ENCODE data around the gene TAF15. TPM values are rescaled to one million over a fixed set of nuclear protein-coding genes. Genes with fewer than 3 reads are reported as not detected.

The TAF15 gene
- polyA plus RNA-seq, 1 donor (not counting 4 experiments of a cell fraction or from before 2014, with no cell fraction given) = 101 TPM

- H3K27me3 ChIP-seq (ENCODE audit: control insufficient read depth, extremely low read depth, insufficient read depth, low read length) = no peaks in the 10 kb centered on the region
- H3K4me1 ChIP-seq (ENCODE audit: control insufficient read depth, extremely low read depth, insufficient read depth, low read length) = peaks cover 37% of the 10 kb centered on the region
- DNase-seq (ENCODE audit: low read depth, low spot score) = no peak
- H3K36me3 ChIP-seq (ENCODE audit: control insufficient read depth in 2 of 2, extremely low read depth in 1 of 2, insufficient read depth in 2 of 2, low read length in 2 of 2) = no peaks in the 10 kb centered on the region
- H3K9ac ChIP-seq (ENCODE audit: control insufficient read depth, extremely low read depth, insufficient read depth, low read length) = peak within 1 kb of the TSS; percentile 80
- H3K27ac ChIP-seq (ENCODE audit: control insufficient read depth, insufficient read depth, low read length) = peak within 1 kb of the TSS; percentile 65
- H3K9me1 ChIP-seq (ENCODE audit: control insufficient read depth, extremely low read depth, insufficient read depth, low read length) = no peaks in the 10 kb centered on the region
- peak within 1 kb of the TSS; percentile 83 for H3K4me2 ChIP-seq (ENCODE audit: control insufficient read depth, extremely low read depth, insufficient read depth, low read depth, low read length)
- dilution Hi-C loops (cut with MboI; ENCODE audit: extremely low pct_ligation_motif_present, low sequenced_read_pairs) = no loop called here
- peak within 1 kb of the TSS; percentile 66 to 79 (median 74) for H3K4me3 ChIP-seq (ENCODE audit: control insufficient read depth in 2 of 3, extremely low read depth in 1 of 3, insufficient read depth in 2 of 3, low read depth in 1 of 3, low read length in 3 of 3)
- H4K20me1 ChIP-seq (ENCODE audit: control insufficient read depth, extremely low read depth, insufficient read depth, low read length) = no peaks in the 10 kb centered on the region
- no peak for TF ChIP-seq EZH2 (IDR thresholded peaks at IDR 0.05; ENCODE audit: low read length)
- TF ChIP-seq CTCF (optimal IDR thresholded peaks at IDR 0.05 in 1 of 3, IDR thresholded peaks at IDR 0.05 in 1 of 3, conservative IDR thresholded peaks at IDR 0.05 in 1 of 3; ENCODE audit: extremely low read depth in 1 of 3, insufficient read depth in 2 of 3, low read length in 3 of 3) = no peak
- H3K9me3 ChIP-seq (ENCODE audit: control insufficient read depth, low read depth, low read length) = no peaks in the 10 kb centered on the region
- no peaks in the 10 kb centered on the region for H3K79me2 ChIP-seq (ENCODE audit: control insufficient read depth, insufficient read depth, low read length)
- peak within 1 kb of the TSS; percentile 81 for H2AFZ ChIP-seq (ENCODE audit: control insufficient read depth, low read length)
- no peak for FAIRE-seq
Measured at GRCh38 chr17:35795007-35795870, 14.0 kb upstream of the TAF15 start, which contains the start of gene MMP28. Gene MMP28, minus strand, starts transcription at chr17:35795641. Its CDS starts 264 bp downstream, at chr17:35795377.

- peak overlapping the region; percentile 54 for H2AFZ ChIP-seq (ENCODE audit: control insufficient read depth, low read length)
- H3K9ac ChIP-seq (ENCODE audit: control insufficient read depth, extremely low read depth, insufficient read depth, low read length) = peak overlapping the region; percentile 80
- H3K27me3 ChIP-seq (ENCODE audit: control insufficient read depth, extremely low read depth, insufficient read depth, low read length) = no peaks in the 10 kb centered on the region
- H4K20me1 ChIP-seq (ENCODE audit: control insufficient read depth, extremely low read depth, insufficient read depth, low read length) = no peaks in the 10 kb centered on the region
- dilution Hi-C loops (cut with MboI; ENCODE audit: extremely low pct_ligation_motif_present, low sequenced_read_pairs) = no loop called here
- DNase-seq (ENCODE audit: low read depth, low spot score) = no peak
- H3K36me3 ChIP-seq (ENCODE audit: control insufficient read depth in 2 of 2, extremely low read depth in 1 of 2, insufficient read depth in 2 of 2, low read length in 2 of 2) = no peaks in the 10 kb centered on the region
- no peaks in the 10 kb centered on the region for H3K9me1 ChIP-seq (ENCODE audit: control insufficient read depth, extremely low read depth, insufficient read depth, low read length)
- FAIRE-seq = no peak
- H3K4me3 ChIP-seq (ENCODE audit: control insufficient read depth in 2 of 3, extremely low read depth in 1 of 3, insufficient read depth in 2 of 3, low read depth in 1 of 3, low read length in 3 of 3) = peak overlapping the region in 2 of 3 experiments; percentile 66 to 79
- peak overlapping the region; percentile 83 for H3K4me2 ChIP-seq (ENCODE audit: control insufficient read depth, extremely low read depth, insufficient read depth, low read depth, low read length)
- H3K9me3 ChIP-seq (ENCODE audit: control insufficient read depth, low read depth, low read length) = no peaks in the 10 kb centered on the region
- no peaks in the 10 kb centered on the region for H3K79me2 ChIP-seq (ENCODE audit: control insufficient read depth, insufficient read depth, low read length)
- no peak overlapping the region for H3K27ac ChIP-seq (ENCODE audit: control insufficient read depth, insufficient read depth, low read length)
- H3K4me1 ChIP-seq (ENCODE audit: control insufficient read depth, extremely low read depth, insufficient read depth, low read length) = peaks cover 38% of the 10 kb centered on the region
- TF ChIP-seq EZH2 (IDR thresholded peaks at IDR 0.05; ENCODE audit: low read length) (no peak), CTCF (optimal IDR thresholded peaks at IDR 0.05 in 1 of 3, IDR thresholded peaks at IDR 0.05 in 1 of 3, conservative IDR thresholded peaks at IDR 0.05 in 1 of 3; ENCODE audit: extremely low read depth in 1 of 3, insufficient read depth in 2 of 3, low read length in 3 of 3) (no peak)
Measured at GRCh38 chr17:35795871-35796265, 13.4 kb upstream of the TAF15 start.

All from keratinocyte (primary cell).